Activated naive CD4-positive, alpha-beta T cell treated with anti-CD3 and anti-CD28 coated beads for 36 hours (primary cell): ENCODE data around the gene C1QTNF12. TPM values are rescaled to one million over a fixed set of nuclear protein-coding genes. Genes with fewer than 3 reads are reported as not detected.

ENCODE experiments used
- CTCF ChIA-PET: fragments of 350-600 bp; sonication (Branson Sonifier 250); formaldehyde crosslinking; loops from one replicate; lab custom pipeline; 2021; ENCODE audit warnings: antibody characterized with exemption; lab: Charles Lee
- DNase-seq: peaks from one replicate; pipeline ENCODE4 v3.0.0-alpha.2; 2020
- H3K27ac Mint-ChIP-seq: one replicate; pipeline ENCODE4 v1.8.0; 2021; ENCODE audit warnings: mild to moderate bottlenecking, mixed read lengths
- H3K27me3 Mint-ChIP-seq: one replicate; pipeline ENCODE4 v1.8.0; 2021; ENCODE audit warnings: low read depth, mixed read lengths
- H3K36me3 Mint-ChIP-seq: one replicate; pipeline ENCODE4 v1.8.0; 2021; ENCODE audit warnings: low read depth, mixed read lengths
- H3K4me1 Mint-ChIP-seq: one replicate; pipeline ENCODE4 v1.8.0; 2021; ENCODE audit warnings: low read depth, mixed read lengths
- H3K4me3 Mint-ChIP-seq: one replicate; pipeline ENCODE4 v1.8.0; 2021; ENCODE audit warnings: mild to moderate bottlenecking, moderate library complexity, mixed read lengths
- H3K9me3 Mint-ChIP-seq: one replicate; pipeline ENCODE4 v1.8.0; 2021; ENCODE audit warnings: mixed read lengths
- intact Hi-C: fragments of 100-400 bp; cut with micrococcal nuclease; formaldehyde crosslinking; loops from one replicate; pipeline ENCODE4 v1.15.1; 2023
- total RNA-seq, 2 experiments: library from RNA; stranded (reverse); gene quantifications; one replicate each; pipeline ENCODE4 v1.2.3, GENCODE V29; 2021

The C1QTNF12 gene
- total RNA-seq, 2 experiments from 2014 or later, result 6.0 to 7.8 TPM

GRCh38 chr1:1287288-1288110 is 41.0 kb upstream of the C1QTNF12 start:
- Mint-ChIP-seq H3K27me3 (no peaks in the 10 kb centered on the region), H3K9me3 (no peaks in the 10 kb centered on the region), H3K4me1 (no peaks in the 10 kb centered on the region), H3K27ac (no peak overlapping the region), H3K4me3 (no peak overlapping the region), H3K36me3 (no peaks in the 10 kb centered on the region)
- intact Hi-C loops, result no loop called here
- CTCF ChIA-PET, result interaction anchor here (0.9 to 1.2 kb wide), 2 partner anchors 166 to 171 kb away, joined by 3 to 5 read pairs; partner anchors contain the start of gene C1orf159
- DNase-seq, result no peak

- Mint-ChIP-seq H3K9me3 (no peaks in the 10 kb centered on the region), H3K4me1 (no peaks in the 10 kb centered on the region), H3K36me3 (no peaks in the 10 kb centered on the region), H3K4me3 (no peak overlapping the region), H3K27me3 (no peaks in the 10 kb centered on the region), H3K27ac (no peak overlapping the region)
- DNase-seq, result no peak
- intact Hi-C loops, result no loop called here
- CTCF ChIA-PET, result interaction anchor here (0.7 to 1.2 kb wide), 3 partner anchors 154 to 170 kb away, joined by 3 to 5 read pairs (median 3); partner anchors contain the start of gene C1orf159
These were observed 40.1 kb upstream of the C1QTNF12 start for GRCh38 chr1:1286313-1287261.

DNA sequence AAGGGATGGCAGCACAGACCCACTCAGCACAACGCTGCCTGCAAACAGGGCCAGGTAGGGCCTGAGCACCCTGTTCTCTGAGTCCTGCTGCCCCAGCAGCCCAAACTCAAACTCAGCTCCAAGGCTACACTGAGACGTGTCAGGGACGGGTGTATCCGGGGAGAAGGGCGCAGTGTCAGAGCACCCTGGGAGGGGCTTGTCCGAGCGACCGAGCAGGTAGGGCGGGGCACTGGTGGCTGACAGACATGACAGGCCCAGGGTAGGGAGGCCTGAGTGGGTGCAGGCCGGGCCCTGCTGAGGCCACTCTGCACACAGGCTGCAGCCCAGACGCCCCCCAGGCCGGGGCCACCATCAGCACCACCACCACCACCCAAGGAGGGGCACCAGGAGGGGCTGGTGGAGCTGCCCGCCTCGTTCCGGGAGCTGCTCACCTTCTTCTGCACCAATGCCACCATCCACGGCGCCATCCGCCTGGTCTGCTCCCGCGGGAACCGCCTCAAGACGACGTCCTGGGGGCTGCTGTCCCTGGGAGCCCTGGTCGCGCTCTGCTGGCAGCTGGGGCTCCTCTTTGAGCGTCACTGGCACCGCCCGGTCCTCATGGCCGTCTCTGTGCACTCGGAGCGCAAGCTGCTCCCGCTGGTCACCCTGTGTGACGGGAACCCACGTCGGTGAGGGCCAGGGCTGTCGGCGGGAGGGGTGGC is 39.2 kb upstream of the C1QTNF12 start:
- H3K4me1 Mint-ChIP-seq, result no peaks in the 10 kb centered on the region
- intact Hi-C loops, result no loop called here
- CTCF ChIA-PET, result interaction anchor here (0.7 kb wide), 1 partner anchor 155 kb away, joined by 3 read pairs; no protein-coding TSS in a partner anchor

DNA sequence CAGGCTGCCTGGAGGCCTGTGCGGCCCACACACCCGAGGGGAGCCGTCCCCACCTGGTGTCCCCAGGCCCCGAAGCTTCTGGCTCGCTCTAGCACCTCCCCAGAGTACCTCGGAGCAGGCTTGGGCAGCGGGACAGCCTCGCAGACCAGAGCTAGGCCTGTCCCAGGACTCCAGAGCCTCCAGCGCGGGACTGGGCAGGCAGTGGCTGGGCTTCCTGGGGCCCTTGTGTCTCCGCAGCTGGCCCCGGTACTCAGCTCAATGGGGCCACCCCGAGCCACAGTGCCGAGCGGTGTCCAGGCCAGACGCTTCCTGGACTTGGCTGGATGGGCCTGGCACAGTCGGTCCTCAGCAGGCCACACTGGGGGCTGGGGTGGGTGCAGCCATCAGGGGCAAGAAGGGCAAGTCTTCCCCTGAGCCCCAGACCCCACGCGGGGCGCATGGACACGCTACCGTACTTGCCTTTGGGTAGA is 38.6 kb upstream of the C1QTNF12 start:
- CTCF ChIA-PET, result no interaction called here
- no peaks in the 10 kb centered on the region for H3K9me3 Mint-ChIP-seq
- no peaks in the 10 kb centered on the region for H3K36me3 Mint-ChIP-seq
- no peaks in the 10 kb centered on the region for H3K27me3 Mint-ChIP-seq
- no peak overlapping the region for H3K4me3 Mint-ChIP-seq
- no peaks in the 10 kb centered on the region for H3K4me1 Mint-ChIP-seq
- no peak for DNase-seq
- intact Hi-C loops, result no loop called here
- no peak overlapping the region for H3K27ac Mint-ChIP-seq

More for the DNA sequence above, 39.2 kb upstream of the C1QTNF12 start:
- Mint-ChIP-seq H3K36me3 (no peaks in the 10 kb centered on the region), H3K9me3 (no peaks in the 10 kb centered on the region), H3K27ac (no peak overlapping the region), H3K4me3 (no peak overlapping the region), H3K27me3 (no peaks in the 10 kb centered on the region)
- DNase-seq, result no peak

DNA sequence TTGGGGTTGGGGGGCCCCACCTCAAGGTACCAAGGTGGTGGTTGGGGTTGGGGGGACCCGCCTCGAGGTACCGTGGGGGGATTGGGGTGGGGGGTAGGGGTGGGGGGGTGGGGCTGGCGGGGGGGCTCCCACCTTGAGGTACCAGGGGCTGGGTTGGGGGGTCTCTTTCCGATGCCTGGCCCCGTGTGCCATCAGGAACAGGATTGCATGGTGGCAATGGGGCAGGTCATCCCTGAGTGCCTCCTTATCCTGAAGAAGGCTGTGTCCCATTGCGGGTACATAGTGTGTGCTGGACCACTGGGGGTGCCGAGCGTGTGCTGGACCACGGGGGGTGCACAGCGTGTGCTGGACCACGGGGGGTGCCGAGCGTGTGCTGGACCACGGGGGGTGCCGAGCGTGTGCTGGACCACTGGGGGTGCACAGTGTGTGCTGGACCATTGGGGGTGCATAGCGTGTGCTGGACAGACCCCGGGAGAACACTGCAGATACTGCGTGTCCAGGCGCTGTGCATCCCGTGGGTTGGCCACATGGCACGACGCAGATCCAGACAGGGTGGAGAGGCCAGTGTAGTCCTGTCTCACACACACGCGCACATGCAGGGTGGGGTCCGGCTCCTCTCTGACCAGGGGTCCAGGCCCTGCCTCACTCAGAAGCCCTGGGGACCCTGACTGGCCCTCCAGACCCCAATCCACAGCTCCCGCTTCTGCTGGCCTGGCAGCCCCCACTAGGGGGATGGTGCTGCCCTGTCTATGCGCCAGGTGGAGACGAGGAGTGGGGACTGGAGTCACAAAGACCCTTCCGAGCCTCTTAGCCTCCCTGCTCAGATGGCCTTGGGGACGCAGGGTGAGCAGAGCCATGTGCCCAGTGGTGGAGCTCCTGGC is 37.9 kb upstream of the C1QTNF12 start:
- H3K27me3 Mint-ChIP-seq, result no peaks in the 10 kb centered on the region
- DNase-seq, result no peak
- no peak overlapping the region for H3K4me3 Mint-ChIP-seq
- CTCF ChIA-PET, result no interaction called here
- H3K36me3 Mint-ChIP-seq, result no peaks in the 10 kb centered on the region
- no peaks in the 10 kb centered on the region for H3K4me1 Mint-ChIP-seq
- no peaks in the 10 kb centered on the region for H3K9me3 Mint-ChIP-seq
- no peak overlapping the region for H3K27ac Mint-ChIP-seq
- intact Hi-C loops, result no loop called here

- DNase-seq, result no peak
- no peak overlapping the region for H3K27ac Mint-ChIP-seq
- H3K9me3 Mint-ChIP-seq, result no peaks in the 10 kb centered on the region
- H3K4me1 Mint-ChIP-seq, result no peaks in the 10 kb centered on the region
- CTCF ChIA-PET, result no interaction called here
- H3K36me3 Mint-ChIP-seq, result no peaks in the 10 kb centered on the region
- intact Hi-C loops, result no loop called here
- no peak overlapping the region for H3K4me3 Mint-ChIP-seq
- no peaks in the 10 kb centered on the region for H3K27me3 Mint-ChIP-seq
These were observed 37.3 kb upstream of the C1QTNF12 start for GRCh38 chr1:1283821-1284220.

DNA sequence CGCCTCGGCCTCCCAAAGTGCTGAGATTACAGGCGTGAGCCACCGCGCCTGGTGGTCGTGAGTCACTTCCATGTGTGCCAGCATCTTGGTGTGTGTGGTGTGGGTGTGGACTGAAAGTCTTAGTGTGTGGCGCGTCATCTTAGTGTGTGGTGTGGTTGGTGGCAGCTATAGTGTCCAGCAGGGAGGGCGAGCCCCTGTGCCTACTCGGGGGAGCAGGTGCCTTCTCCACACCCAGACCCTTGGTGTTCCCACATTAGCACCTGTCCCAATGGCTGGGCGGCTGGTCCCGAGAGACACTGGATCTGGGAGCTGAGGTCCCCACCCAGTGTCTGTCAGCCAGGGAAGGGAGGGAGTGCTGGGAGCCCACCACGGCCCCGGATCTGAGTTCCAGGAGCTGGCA is 36.5 kb upstream of the C1QTNF12 start:
- Mint-ChIP-seq H3K27me3 (no peaks in the 10 kb centered on the region), H3K36me3 (no peaks in the 10 kb centered on the region), H3K9me3 (no peaks in the 10 kb centered on the region), H3K4me3 (no peak overlapping the region), H3K4me1 (no peaks in the 10 kb centered on the region), H3K27ac (no peak overlapping the region)
- no peak for DNase-seq
- intact Hi-C loops, result no loop called here
- CTCF ChIA-PET, result no interaction called here

- no peak overlapping the region for H3K4me3 Mint-ChIP-seq
- CTCF ChIA-PET, result interaction anchor here (0.8 to 1.5 kb wide), 3 partner anchors 8 to 19 kb away, joined by 3 to 4 read pairs (median 3); partner anchors contain the start of gene UBE2J2
- H3K27ac Mint-ChIP-seq, result no peak overlapping the region
These were observed 35.2 kb upstream of the C1QTNF12 start for GRCh38 chr1:1281533-1282321.

DNA sequence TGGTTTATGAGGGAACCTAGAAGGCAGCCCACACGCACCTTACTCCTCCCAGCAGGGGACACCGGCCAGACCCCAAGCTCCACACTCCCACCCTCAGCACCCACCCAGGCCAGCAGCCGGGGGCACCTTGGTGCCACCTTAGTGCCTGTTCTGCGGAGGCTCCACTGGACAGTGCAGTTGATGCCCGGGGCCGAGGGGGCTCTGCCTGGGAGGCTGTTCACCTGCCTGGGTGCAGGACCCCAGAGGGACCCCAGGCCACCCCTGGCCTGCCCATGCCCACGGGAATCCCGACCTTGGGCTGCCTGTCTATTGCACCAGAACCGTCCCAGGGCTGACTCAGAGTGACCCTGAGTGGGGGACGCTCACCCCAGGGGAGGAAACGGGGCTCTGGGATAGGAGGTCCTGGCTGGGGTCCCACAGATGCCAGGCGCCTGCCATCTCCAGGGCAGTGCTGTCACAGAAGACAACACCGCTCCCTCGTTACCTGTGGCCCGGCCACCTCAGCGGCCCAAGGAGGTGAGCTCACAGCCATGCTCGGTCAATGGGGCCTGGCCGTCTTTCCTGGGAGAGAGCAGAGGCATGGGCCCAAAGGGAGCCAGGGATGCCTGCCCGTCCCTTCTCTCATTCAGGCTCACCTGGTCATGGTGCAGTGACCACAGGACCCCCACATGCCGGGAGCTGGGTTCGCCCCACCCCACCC is 34.4 kb upstream of the C1QTNF12 start:
- Mint-ChIP-seq H3K27me3 (no peaks in the 10 kb centered on the region), H3K4me3 (no peak overlapping the region), H3K36me3 (no peaks in the 10 kb centered on the region), H3K4me1 (no peaks in the 10 kb centered on the region), H3K27ac (no peak overlapping the region), H3K9me3 (no peaks in the 10 kb centered on the region)
- no peak for DNase-seq
- CTCF ChIA-PET, result interaction anchor here (1.5 kb wide), 1 partner anchor 19 kb away, joined by 4 read pairs; no protein-coding TSS in a partner anchor
- intact Hi-C loops, result no loop called here

More at GRCh38 chr1:1281533-1282321, 35.2 kb upstream of the C1QTNF12 start:
- Mint-ChIP-seq H3K36me3 (no peaks in the 10 kb centered on the region), H3K27me3 (no peaks in the 10 kb centered on the region), H3K4me1 (no peaks in the 10 kb centered on the region), H3K9me3 (no peaks in the 10 kb centered on the region)
- intact Hi-C loops, result no loop called here
- peak; percentile 27 for DNase-seq

GRCh38 chr1:1279028-1279427 is 32.5 kb upstream of the C1QTNF12 start:
- Mint-ChIP-seq H3K27me3 (no peaks in the 10 kb centered on the region), H3K4me3 (no peak overlapping the region), H3K36me3 (no peaks in the 10 kb centered on the region), H3K9me3 (no peaks in the 10 kb centered on the region), H3K27ac (no peak overlapping the region), H3K4me1 (peaks cover 4% of the 10 kb centered on the region)
- intact Hi-C loops, result no loop called here
- no peak for DNase-seq
- CTCF ChIA-PET, result interaction anchor here (0.6 to 0.7 kb wide), 2 partner anchors 21 to 276 kb away, joined by 3 to 4 read pairs; no protein-coding TSS in a partner anchor
